ENCODE measurements around the gene TTC21A. TPM values are rescaled to one million over a fixed set of nuclear protein-coding genes. Genes with fewer than 3 reads are reported as not detected.

Gene TTC21A
- total RNA-seq, 1 experiment from 2014 or later: 1.2 TPM

GRCh38 chr3:39148435-39149058 is 41.1 kb downstream of the TTC21A start:
- Histone ChIP-seq H3K9ac (ENCODE audit: low read length) (no peak overlapping the region), H3K9me3 (ENCODE audit: low read length) (no peaks in the 10 kb centered on the region), H4K20me1 (ENCODE audit: low read length) (peaks cover 80% of the 10 kb centered on the region), H3K4me3 (ENCODE audit: low read length) (peak overlapping the region; percentile 36; the same call in 1 of the 2 replicates), H3K9me2 (replicated peaks; ENCODE audit: low read length) (no peaks in the 10 kb centered on the region), H3K36me3 (ENCODE audit: low read depth, low read length) (peaks cover 30% of the 10 kb centered on the region), H3K27me3 (ENCODE audit: low read length) (no peaks in the 10 kb centered on the region), H3K27ac (ENCODE audit: low read length) (no peak overlapping the region), H3K79me2 (ENCODE audit: low read length) (peaks cover 88% of the 10 kb centered on the region), H3K4me2 (ENCODE audit: low read length) (peak overlapping the region; percentile 98), H2AFZ (ENCODE audit: low read length) (no peak overlapping the region), H3F3A (ENCODE audit: low read length, unreplicated experiment) (no peaks in the 10 kb centered on the region), H3K4me1 (ENCODE audit: insufficient read depth, low read length) (peaks cover 64% of the 10 kb centered on the region)
- intact Hi-C loops (cut with micrococcal nuclease): no loop called here
- ChIA-PET POLR2A (ENCODE audit: unreplicated experiment) (no interaction called here), CTCF (no interaction called here)
- TF ChIP-seq EZH2 (IDR thresholded peaks at IDR 0.05; ENCODE audit: low read length, unreplicated experiment) (no peak), EZH2phosphoT487 (IDR thresholded peaks at IDR 0.05; ENCODE audit: borderline replicate concordance, low read length) (no peak)
- TF ChIP-seq, protein P1, sequence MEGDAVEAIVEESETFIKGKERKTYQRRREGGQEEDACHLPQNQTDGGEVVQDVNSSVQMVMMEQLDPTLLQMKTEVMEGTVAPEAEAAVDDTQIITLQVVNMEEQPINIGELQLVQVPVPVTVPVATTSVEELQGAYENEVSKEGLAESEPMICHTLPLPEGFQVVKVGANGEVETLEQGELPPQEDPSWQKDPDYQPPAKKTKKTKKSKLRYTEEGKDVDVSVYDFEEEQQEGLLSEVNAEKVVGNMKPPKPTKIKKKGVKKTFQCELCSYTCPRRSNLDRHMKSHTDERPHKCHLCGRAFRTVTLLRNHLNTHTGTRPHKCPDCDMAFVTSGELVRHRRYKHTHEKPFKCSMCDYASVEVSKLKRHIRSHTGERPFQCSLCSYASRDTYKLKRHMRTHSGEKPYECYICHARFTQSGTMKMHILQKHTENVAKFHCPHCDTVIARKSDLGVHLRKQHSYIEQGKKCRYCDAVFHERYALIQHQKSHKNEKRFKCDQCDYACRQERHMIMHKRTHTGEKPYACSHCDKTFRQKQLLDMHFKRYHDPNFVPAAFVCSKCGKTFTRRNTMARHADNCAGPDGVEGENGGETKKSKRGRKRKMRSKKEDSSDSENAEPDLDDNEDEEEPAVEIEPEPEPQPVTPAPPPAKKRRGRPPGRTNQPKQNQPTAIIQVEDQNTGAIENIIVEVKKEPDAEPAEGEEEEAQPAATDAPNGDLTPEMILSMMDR (conservative IDR thresholded peaks at IDR 0.05; ENCODE audit: low read depth, low read length): no peak
- ATAC-seq: no peak
- no TSS peak for BruUV-seq (replicated peaks)
- no peak for DNase-seq

DNA sequence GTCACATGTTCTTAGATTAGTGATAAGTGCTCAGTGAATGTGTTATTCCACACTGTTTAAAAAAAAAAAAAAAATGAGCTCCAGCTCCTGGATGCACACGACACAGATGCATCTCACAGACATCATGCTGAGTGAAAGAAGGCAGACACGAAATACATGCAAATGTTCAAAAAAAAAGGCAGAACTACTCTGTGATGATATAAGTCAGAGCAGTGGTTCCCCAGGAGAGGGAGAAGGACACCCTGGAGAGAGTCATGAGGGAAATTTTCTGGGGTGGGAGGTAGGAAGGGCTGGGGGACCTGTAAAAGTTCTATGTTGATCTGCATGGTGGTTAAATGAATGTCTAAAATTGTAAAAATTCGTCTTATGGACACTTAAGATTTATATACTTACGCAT is 41.6 kb downstream of the TTC21A start:
- Histone ChIP-seq H3F3A (ENCODE audit: low read length, unreplicated experiment) (no peaks in the 10 kb centered on the region), H3K27ac (ENCODE audit: low read length) (no peak overlapping the region), H3K36me3 (ENCODE audit: low read depth, low read length) (peaks cover 25% of the 10 kb centered on the region), H3K79me2 (ENCODE audit: low read length) (peaks cover 83% of the 10 kb centered on the region), H3K4me2 (ENCODE audit: low read length) (peak overlapping the region; percentile 98), H3K27me3 (ENCODE audit: low read length) (no peaks in the 10 kb centered on the region), H2AFZ (ENCODE audit: low read length) (no peak overlapping the region), H4K20me1 (ENCODE audit: low read length) (peaks cover 76% of the 10 kb centered on the region), H3K9me2 (replicated peaks; ENCODE audit: low read length) (no peaks in the 10 kb centered on the region), H3K4me3 (ENCODE audit: low read length) (no peak overlapping the region), H3K9me3 (ENCODE audit: low read length) (no peaks in the 10 kb centered on the region), H3K4me1 (ENCODE audit: insufficient read depth, low read length) (peaks cover 64% of the 10 kb centered on the region), H3K9ac (ENCODE audit: low read length) (no peak overlapping the region)
- no TSS peak for BruUV-seq (replicated peaks)
- CTCF ChIA-PET: interaction anchor here (1.0 kb wide), 1 partner anchor 18 kb away, joined by 3 read pairs; no protein-coding TSS in a partner anchor
- DNase-seq: no peak
- intact Hi-C loops (cut with micrococcal nuclease): no loop called here
- TF ChIP-seq EZH2 (IDR thresholded peaks at IDR 0.05; ENCODE audit: low read length, unreplicated experiment): no peak
- no peak for TF ChIP-seq EZH2phosphoT487 (IDR thresholded peaks at IDR 0.05; ENCODE audit: borderline replicate concordance, low read length)
- TF ChIP-seq, protein P1 (conservative IDR thresholded peaks at IDR 0.05; ENCODE audit: low read depth, low read length): no peak
- no peak for ATAC-seq
- POLR2A ChIA-PET (ENCODE audit: unreplicated experiment): interaction anchor here (0.6 kb wide), 1 partner anchor 253 kb away, joined by 3 read pairs; no protein-coding TSS in a partner anchor
